IPS-18a (cell line): ENCODE results near the gene TBC1D17.

Experiments
- H3K27ac ChIP-seq: one replicate; pipeline ENCODE4 v1.5.1; 2013; ENCODE audit warnings: low read length
- H3K27me3 ChIP-seq: one replicate; pipeline ENCODE4 v1.6.1; 2013; ENCODE audit warnings: mild to moderate bottlenecking, low read length; ENCODE audit not compliant: control insufficient read depth, insufficient read depth
- H3K36me3 ChIP-seq: one replicate; pipeline ENCODE4 v1.6.1; 2013; ENCODE audit warnings: low read depth, low read length; ENCODE audit not compliant: control insufficient read depth
- H3K4me1 ChIP-seq: one replicate; pipeline ENCODE4 v1.6.1; 2013; ENCODE audit warnings: low read depth, low read length; ENCODE audit not compliant: control insufficient read depth
- H3K4me3 ChIP-seq: one replicate; pipeline ENCODE4 v1.5.1; 2013; ENCODE audit warnings: low read length
- H3K9ac ChIP-seq: one replicate; pipeline ENCODE4 v1.6.1; 2013; ENCODE audit warnings: mild to moderate bottlenecking, low read length, moderate library complexity
- H3K9me3 ChIP-seq: one replicate; pipeline ENCODE4 v1.6.1; 2013; ENCODE audit warnings: low read depth, low read length; ENCODE audit not compliant: control insufficient read depth

Gene TBC1D17

DNA sequence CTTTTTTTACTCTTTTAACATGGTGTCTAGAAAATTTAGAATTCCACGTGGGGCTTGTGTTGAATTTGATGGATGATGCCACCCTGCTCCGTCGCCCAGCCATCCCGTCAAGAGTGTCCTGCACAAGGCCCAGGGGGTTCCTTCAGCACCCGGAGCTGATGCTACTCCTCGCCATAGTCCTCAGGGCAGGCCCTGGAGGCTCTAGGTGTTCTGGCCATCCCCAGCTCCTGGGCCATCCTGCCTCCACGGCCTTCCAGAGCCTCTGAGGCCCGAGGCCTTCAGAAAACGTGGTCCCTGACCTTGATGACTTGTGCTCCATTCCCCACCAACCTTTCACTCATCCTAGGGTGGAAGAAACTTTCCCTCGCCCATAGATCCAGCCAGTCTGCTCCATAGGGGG lies 3.7 kb upstream of the TBC1D17 start:
- Histone ChIP-seq H3K9ac (no peak overlapping the region), H3K36me3 (peaks cover 4% of the 10 kb centered on the region), H3K4me1 (peaks cover 7% of the 10 kb centered on the region), H3K4me3 (no peak overlapping the region), H3K9me3 (no peaks in the 10 kb centered on the region), H3K27ac (no peak overlapping the region), H3K27me3 (no peaks in the 10 kb centered on the region)

DNA sequence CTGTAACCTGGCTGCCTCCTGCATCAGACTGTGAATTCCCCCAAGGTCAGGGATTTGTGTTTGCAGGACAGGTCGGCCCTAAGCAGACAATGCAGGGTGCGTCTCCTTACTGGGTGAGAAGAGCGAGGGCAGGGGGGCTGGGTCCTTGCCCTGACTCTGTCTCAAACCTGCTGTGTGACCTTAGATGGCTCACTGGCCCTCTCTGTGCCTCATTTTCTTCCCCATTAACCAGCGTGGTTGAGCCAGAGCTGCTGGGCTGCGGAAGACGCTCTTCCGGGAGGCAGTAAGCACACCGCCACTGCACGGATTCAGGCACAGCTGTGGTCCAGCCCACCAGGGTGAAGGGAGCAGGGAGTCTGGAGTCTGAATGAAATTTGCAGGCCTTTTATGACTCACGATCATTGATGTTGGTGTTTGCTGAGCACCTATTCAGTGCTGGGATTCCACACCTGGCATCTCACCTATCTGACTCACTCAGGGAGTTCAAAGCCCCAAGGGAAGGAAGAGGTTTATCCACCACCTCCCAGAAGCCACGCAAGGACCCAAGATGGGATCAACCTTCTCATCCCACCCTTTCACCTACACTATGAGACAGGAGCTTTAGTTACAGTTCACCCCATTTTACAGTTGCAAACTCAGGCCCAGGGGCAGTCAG lies 2.9 kb upstream of the TBC1D17 start:
- Histone ChIP-seq H3K27me3 (no peaks in the 10 kb centered on the region), H3K4me1 (peaks cover 7% of the 10 kb centered on the region), H3K27ac (no peak overlapping the region), H3K4me3 (no peak overlapping the region), H3K9ac (no peak overlapping the region), H3K9me3 (no peaks in the 10 kb centered on the region), H3K36me3 (peaks cover 8% of the 10 kb centered on the region)

DNA sequence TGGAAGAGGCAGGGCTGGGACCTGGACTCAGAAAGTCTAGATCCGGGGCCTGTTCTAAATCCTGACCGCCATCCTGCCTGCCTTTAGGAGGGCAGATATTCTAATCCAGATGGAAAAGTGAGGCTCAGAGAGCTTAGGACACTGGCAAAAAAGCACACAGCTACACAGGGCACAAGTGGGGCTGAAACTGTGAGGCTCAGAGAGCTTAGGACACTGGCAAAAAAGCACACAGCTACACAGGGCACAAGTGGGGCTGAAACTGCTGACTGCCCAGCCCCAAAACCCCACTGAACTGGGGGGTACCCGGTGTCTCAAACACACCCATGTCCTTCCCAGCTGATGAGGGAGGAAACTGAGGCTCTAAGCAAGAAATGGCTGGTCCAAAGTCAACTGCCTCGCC lies 2.3 kb upstream of the TBC1D17 start:
- Histone ChIP-seq H3K4me3 (peak overlapping the region; percentile 93), H3K9me3 (no peaks in the 10 kb centered on the region), H3K9ac (peak overlapping the region; percentile 82), H3K27ac (no peak overlapping the region), H3K36me3 (peaks cover 10% of the 10 kb centered on the region), H3K4me1 (peaks cover 6% of the 10 kb centered on the region), H3K27me3 (no peaks in the 10 kb centered on the region)

DNA sequence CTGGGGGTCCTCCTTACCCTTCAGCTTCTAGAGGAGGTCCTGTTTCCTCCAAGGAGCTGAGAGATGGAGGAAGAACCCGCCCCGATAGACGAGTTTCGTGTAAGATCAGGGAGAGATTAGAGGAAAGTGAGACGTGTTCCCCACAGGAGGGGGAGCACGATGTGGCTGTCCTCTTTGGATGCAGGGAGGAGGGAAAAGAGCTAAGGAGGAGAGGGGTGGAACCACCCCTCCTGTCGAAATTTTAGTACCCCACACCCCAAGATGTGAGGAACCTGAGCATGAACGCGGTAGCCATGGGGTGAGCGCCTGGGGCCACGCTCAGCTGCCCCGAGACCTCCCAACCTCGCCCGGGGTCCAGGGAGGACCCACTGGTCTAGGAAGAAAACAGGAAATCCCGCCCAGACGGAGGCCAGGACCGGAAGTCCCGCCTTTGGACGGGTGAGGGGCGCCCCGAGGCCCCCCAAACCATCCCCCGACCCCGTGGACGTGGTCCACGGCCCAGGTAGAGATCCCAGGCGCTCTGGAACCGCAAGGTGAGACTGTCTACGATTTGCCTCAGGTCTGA lies 1.6 kb upstream of the TBC1D17 start:
- Histone ChIP-seq H3K9me3 (no peaks in the 10 kb centered on the region), H3K36me3 (peaks cover 18% of the 10 kb centered on the region), H3K9ac (peak overlapping the region; percentile 82), H3K27ac (peak overlapping the region; percentile 87), H3K4me3 (peak overlapping the region; percentile 93), H3K27me3 (no peaks in the 10 kb centered on the region), H3K4me1 (peaks cover 4% of the 10 kb centered on the region)

DNA sequence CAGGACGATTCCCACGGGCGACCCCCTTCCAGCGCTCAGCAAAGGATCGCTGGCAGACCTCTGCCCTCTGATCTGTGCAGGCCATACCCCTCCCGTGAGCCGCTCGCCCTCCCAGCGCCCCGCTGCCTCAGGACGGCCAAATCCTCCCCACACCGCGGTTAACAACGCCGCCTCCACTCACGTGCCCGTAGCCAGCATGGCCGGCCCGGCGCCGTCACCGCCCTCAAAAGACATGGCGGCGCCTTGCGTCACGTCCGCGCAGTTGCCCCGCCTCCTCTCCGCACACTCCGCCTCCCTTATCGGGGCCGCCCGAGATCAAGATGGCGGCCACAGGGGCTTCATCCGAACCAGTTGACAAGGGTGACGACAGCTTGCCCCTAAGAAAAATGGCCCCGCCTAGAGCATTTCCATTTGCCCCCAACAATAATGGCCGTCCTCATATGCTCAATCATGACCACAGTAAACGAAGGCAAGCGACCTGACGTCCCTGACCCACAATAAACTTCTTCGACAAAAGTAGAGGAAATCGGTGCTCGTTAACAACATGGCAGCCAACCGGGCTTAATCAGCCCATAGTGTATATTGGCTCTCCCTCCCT lies 981 bp upstream of the TBC1D17 start:
- H3K27ac ChIP-seq = peak overlapping the region; percentile 96
- no peaks in the 10 kb centered on the region for H3K9me3 ChIP-seq
- peak overlapping the region; percentile 93 for H3K4me3 ChIP-seq
- H3K36me3 ChIP-seq = peaks cover 23% of the 10 kb centered on the region
- peak overlapping the region; percentile 82 for H3K9ac ChIP-seq
- peaks cover 4% of the 10 kb centered on the region for H3K4me1 ChIP-seq
- no peaks in the 10 kb centered on the region for H3K27me3 ChIP-seq

DNA sequence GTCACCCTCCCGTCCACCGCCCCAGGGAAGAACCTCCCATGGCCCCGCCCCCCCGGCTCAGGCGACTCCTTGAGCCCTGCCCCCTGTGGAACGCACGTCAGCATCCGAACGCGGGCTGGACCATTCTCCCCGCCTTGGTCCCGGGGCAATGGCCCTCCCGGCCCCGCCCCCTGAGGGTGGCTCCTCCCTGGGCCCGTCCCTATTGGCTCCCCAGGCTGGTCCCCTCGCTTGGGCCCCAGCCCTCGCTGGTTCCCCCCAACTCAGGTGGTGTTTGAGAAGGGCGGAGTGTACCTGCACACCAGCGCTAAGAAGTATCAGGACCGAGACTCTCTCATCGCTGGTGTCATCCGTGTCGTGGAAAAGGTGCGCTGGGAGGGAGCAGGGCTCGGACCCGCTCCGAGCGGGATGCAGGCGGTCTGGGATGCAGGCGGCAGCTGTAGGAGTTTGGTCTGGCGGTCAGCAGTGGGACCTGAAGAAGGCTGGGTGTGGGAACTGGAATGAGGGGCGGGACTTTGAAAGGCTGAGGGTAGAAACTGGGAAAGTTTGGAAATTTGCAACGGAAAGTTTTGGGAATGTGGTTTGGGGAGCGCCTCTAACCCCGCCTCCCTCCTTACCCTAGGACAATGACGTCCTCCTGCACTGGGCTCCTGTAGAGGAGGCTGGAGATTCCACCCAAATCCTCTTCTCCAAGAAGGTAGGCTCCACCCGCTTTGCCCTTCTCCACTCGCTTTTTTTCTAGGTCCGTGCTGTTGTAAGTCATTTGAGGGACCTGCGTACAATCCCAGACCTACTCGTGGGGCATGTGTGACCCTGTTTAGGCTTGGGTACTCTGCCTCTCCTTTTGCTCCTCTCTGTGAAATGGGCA lies 609 bp downstream of the TBC1D17 start:
- peaks cover 4% of the 10 kb centered on the region for H3K4me1 ChIP-seq
- H3K27ac ChIP-seq = peak overlapping the region; percentile 87
- H3K9me3 ChIP-seq = no peaks in the 10 kb centered on the region
- peak overlapping the region; percentile 80 for H3K9ac ChIP-seq
- H3K36me3 ChIP-seq = peaks cover 39% of the 10 kb centered on the region
- H3K27me3 ChIP-seq = no peaks in the 10 kb centered on the region
- peak overlapping the region; percentile 93 for H3K4me3 ChIP-seq

DNA sequence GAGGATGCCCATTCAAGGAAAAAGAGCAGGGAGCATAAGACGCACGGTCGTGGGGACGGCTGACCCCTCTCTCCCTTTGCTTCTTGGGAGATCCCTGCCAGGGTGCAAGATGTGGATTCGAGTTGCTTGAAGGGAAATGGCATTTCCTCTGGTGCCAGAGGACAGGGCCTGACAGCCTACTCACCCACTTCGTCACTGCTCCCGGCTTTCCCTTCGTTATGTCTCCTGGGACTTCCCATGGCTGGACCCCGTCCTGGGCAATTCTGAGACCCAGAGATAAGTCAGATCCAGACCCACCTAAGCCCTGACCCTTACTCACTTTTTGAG lies 1.2 kb downstream of the TBC1D17 start:
- H3K9ac ChIP-seq = peak overlapping the region; percentile 68
- H3K4me1 ChIP-seq = peaks cover 4% of the 10 kb centered on the region
- H3K9me3 ChIP-seq = no peaks in the 10 kb centered on the region
- peak overlapping the region; percentile 74 for H3K27ac ChIP-seq
- peak overlapping the region; percentile 93 for H3K4me3 ChIP-seq
- H3K36me3 ChIP-seq = peaks cover 45% of the 10 kb centered on the region
- H3K27me3 ChIP-seq = no peaks in the 10 kb centered on the region

DNA sequence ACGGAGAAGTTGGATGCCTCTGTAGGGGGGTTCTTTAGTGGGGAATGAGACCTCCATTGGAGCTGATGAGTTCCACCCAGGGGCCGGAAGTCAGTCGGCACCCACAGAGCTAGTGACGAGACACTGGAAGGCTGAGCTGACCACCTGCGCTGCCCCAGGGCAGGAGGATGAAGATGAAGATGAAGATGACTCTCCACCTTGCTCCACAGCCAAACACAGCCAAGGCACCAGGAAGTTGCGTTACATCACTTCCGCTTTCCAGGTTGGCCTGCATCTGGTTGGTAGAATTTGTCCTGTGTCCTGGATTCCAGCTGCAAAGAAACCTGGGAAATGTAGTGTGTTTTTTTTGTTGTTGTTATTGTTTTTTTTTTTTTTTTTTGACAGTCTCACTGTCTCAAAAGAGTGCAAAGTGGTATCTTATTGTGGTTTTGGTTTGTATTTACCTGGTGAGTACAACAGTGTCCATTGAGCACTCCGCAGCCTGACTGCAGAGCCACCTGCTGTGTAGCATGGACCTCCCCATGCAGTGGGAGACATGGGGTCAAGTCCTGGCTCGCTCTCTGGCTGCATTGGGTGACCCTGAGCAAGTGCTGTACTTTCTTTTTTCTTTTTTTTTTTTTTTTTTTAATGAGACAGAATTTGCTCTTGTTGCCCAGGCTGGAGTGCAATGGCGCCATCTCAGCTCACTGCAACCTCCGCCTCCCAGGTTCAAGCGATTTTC lies 1.9 kb downstream of the TBC1D17 start:
- H3K4me1 ChIP-seq = peaks cover 4% of the 10 kb centered on the region
- peaks cover 50% of the 10 kb centered on the region for H3K36me3 ChIP-seq
- no peak overlapping the region for H3K27ac ChIP-seq
- no peak overlapping the region for H3K9ac ChIP-seq
- H3K4me3 ChIP-seq = peak overlapping the region; percentile 93
- H3K27me3 ChIP-seq = no peaks in the 10 kb centered on the region
- H3K9me3 ChIP-seq = no peaks in the 10 kb centered on the region

DNA sequence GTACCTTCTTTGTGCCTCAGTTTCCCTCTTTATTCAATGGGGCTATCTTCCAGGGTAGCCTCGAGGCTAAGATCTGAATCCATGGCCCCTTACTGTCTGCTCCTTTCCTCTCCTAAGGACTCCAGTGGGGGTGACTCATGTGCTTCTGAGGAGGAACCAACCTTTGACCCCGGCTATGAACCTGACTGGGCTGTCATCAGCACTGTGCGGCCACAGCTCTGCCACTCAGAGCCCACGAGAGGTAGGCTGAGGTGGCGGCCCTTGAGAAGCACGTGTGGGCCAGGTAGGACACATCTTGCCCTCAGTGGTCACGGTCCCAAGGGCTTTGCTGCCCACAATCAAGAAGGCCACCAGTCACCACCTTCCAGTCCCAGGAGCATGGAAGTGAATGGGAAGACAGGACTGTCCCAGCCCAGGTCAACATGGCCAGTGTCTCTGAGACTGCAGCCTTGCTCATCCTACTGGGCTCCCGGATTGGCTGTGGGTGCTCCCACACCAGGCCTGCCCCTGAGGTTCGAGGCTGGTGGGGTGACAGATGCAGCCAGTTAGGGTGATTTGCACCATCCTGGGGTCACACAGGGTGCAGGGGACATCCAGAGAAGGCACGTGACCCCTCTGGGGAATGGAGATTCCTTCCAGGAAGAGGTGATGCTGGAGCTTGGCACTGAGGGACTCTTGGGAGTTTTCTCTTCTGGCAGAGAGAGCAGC lies 2.8 kb downstream of the TBC1D17 start:
- H3K27ac ChIP-seq = no peak overlapping the region
- H3K9ac ChIP-seq = no peak overlapping the region
- peaks cover 54% of the 10 kb centered on the region for H3K36me3 ChIP-seq

DNA sequence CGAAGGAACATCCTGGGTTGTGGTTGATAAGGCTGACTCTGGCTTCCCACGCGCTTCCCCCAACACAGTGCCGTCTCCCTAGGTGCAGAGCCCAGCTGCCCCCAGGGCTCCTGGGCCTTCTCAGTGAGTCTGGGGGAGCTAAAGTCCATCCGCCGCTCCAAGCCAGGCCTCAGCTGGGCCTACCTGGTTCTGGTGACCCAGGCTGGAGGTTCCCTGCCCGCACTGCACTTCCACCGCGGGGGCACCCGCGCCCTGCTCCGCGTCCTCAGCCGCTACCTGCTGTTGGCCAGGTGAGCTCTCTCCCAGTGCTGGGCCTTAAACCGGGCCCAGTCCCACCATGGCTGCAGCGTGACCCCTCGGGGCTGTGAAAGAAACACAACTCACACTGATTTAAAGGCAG lies 3.7 kb downstream of the TBC1D17 start:
- Histone ChIP-seq H3K9me3 (no peaks in the 10 kb centered on the region), H3K27me3 (no peaks in the 10 kb centered on the region), H3K4me3 (no peak overlapping the region), H3K9ac (no peak overlapping the region), H3K4me1 (peaks cover 4% of the 10 kb centered on the region), H3K36me3 (peaks cover 54% of the 10 kb centered on the region), H3K27ac (no peak overlapping the region)

More for the DNA sequence above, 2.8 kb downstream of the TBC1D17 start:
- no peaks in the 10 kb centered on the region for H3K9me3 ChIP-seq
- H3K4me1 ChIP-seq = peaks cover 4% of the 10 kb centered on the region
- no peak overlapping the region for H3K4me3 ChIP-seq
- no peaks in the 10 kb centered on the region for H3K27me3 ChIP-seq
